HEK293T (cell line): ENCODE measurements around the gene UGT2B7.

Experiments
- BHLHE40 ChIP-seq: fragments of 450-650 bp; IDR thresholded peaks from 2 replicates; pipeline ENCODE4 v1.6.1; 2016; ENCODE audit warnings: mild to moderate bottlenecking, moderate library complexity, borderline replicate concordance
- ELF4 ChIP-seq: fragments of 450-650 bp; IDR thresholded peaks from 2 replicates; pipeline ENCODE4 v1.6.1; 2017; ENCODE audit warnings: antibody characterized with exemption
- FOXK2 ChIP-seq: fragments of 450-650 bp; IDR thresholded peaks from 2 replicates; pipeline ENCODE4 v1.6.1; 2016; ENCODE audit warnings: mild to moderate bottlenecking
- FOXM1 ChIP-seq: fragments of 450-650 bp; IDR thresholded peaks from 2 replicates; pipeline ENCODE4 v1.6.1; 2017; ENCODE audit warnings: mild to moderate bottlenecking, borderline replicate concordance
- HDGF ChIP-seq: fragments of 450-650 bp; IDR thresholded peaks from 2 replicates; pipeline ENCODE4 v1.6.1; 2017; ENCODE audit warnings: antibody characterized with exemption, borderline replicate concordance
- L3MBTL2 ChIP-seq: fragments of 450-650 bp; conservative IDR thresholded peaks from 2 replicates; pipeline ENCODE4 v1.6.1; 2016; ENCODE audit warnings: mild to moderate bottlenecking
- SP1 ChIP-seq: fragments of 450-650 bp; IDR thresholded peaks from 2 replicates; pipeline ENCODE4 v1.6.1; 2017
- SUZ12 ChIP-seq: fragments of 450-650 bp; IDR thresholded peaks from 2 replicates; pipeline ENCODE4 v1.6.1; 2016; ENCODE audit warnings: mild to moderate bottlenecking
- ZNF384 ChIP-seq: fragments of 450-650 bp; IDR thresholded peaks from 2 replicates; pipeline ENCODE4 v1.6.1; 2016
- TF ChIP-seq, protein P1 (sequence below): fragments of 450-650 bp; IDR thresholded peaks from 2 replicates; pipeline ENCODE4 v1.6.1; 2016

- TF ChIP-seq BHLHE40: no peak
- TF ChIP-seq L3MBTL2: no peak
- no peak for TF ChIP-seq HDGF
- TF ChIP-seq FOXM1: no peak
- TF ChIP-seq FOXK2: no peak
- TF ChIP-seq SUZ12: no peak
- TF ChIP-seq SP1: no peak
- TF ChIP-seq ZNF384: no peak
- TF ChIP-seq, protein P1, sequence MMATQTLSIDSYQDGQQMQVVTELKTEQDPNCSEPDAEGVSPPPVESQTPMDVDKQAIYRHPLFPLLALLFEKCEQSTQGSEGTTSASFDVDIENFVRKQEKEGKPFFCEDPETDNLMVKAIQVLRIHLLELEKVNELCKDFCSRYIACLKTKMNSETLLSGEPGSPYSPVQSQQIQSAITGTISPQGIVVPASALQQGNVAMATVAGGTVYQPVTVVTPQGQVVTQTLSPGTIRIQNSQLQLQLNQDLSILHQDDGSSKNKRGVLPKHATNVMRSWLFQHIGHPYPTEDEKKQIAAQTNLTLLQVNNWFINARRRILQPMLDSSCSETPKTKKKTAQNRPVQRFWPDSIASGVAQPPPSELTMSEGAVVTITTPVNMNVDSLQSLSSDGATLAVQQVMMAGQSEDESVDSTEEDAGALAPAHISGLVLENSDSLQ: no peak
- no peak for TF ChIP-seq ELF4
Observed at GRCh38 chr4:69154021-69154420, 57.7 kb downstream of the UGT2B7 start.
